Metanephros (tissue), 2 donors: ENCODE results near the gene GPR50. TPM values are rescaled to one million over a fixed set of nuclear protein-coding genes. Genes with fewer than 3 reads are reported as not detected.

Experiments
- small RNA-seq: library from RNA; depleted of rRNA; stranded (forward); fragments of <200 nt; gene quantifications from one replicate; pipeline ENCODE3, GENCODE V24; 2014; ENCODE audit warnings: low replicate concordance
- total RNA-seq: library from RNA; depleted of rRNA; stranded (reverse); fragments of >200 nt; gene quantifications from one replicate; pipeline ENCODE4 v1.2.3, GENCODE V29; 2014

The GPR50 gene
- not detected for total RNA-seq

GRCh38 chrX:151176231-151176750 lies at the start of gene GPR50:
GPR50 (plus strand) TSS chrX:151176584; CDS start chrX:151176722, 138 bp downstream.

Small RNAs within 50 kb of the gene (small RNA-seq; reads per million reads assigned to genes)
- gene MIR4330, result not detected

Other genes starting within 250 kb of the GPR50 start
- gene HMGB3, start 193.2 kb upstream of the GPR50 start, total RNA-seq, result 17.2 TPM
- gene VMA21, start 220.6 kb downstream of the GPR50 start, total RNA-seq, result 40.2 TPM